Measurements from ENCODE around the gene PISD.

Gene PISD

GRCh38 chr22:31618057-31618456 lies 44.0 kb downstream of the PISD start:
- no peak for DNase-seq (ENCODE audit: low read depth)
- TF ChIP-seq CTCF (IDR thresholded peaks at IDR 0.05; ENCODE audit: low read length, missing control alignments): no peak
- no peak overlapping the region for H3K4me3 ChIP-seq (replicated peaks; ENCODE audit: low read depth, low read length)

GRCh38 chr22:31616315-31616980 lies 45.6 kb downstream of the PISD start:
- no peak for DNase-seq (ENCODE audit: low read depth)
- TF ChIP-seq CTCF (IDR thresholded peaks at IDR 0.05; ENCODE audit: low read length, missing control alignments): no peak
- no peak overlapping the region for H3K4me3 ChIP-seq (replicated peaks; ENCODE audit: low read depth, low read length)

GRCh38 chr22:31615940-31616314 lies 46.1 kb downstream of the PISD start:
- no peak overlapping the region for H3K4me3 ChIP-seq (replicated peaks; ENCODE audit: low read depth, low read length)
- no peak for DNase-seq (ENCODE audit: low read depth)
- no peak for TF ChIP-seq CTCF (IDR thresholded peaks at IDR 0.05; ENCODE audit: low read length, missing control alignments)

GRCh38 chr22:31615491-31615860 lies 46.5 kb downstream of the PISD start:
- DNase-seq (ENCODE audit: low read depth): no peak

GRCh38 chr22:31614781-31615490 lies 47.1 kb downstream of the PISD start:
- TF ChIP-seq CTCF (IDR thresholded peaks at IDR 0.05; ENCODE audit: low read length, missing control alignments): no peak
- no peak overlapping the region for H3K4me3 ChIP-seq (replicated peaks; ENCODE audit: low read depth, low read length)
- DNase-seq (ENCODE audit: low read depth): no peak

More at GRCh38 chr22:31615491-31615860, 46.5 kb downstream of the PISD start:
- no peak for TF ChIP-seq CTCF (IDR thresholded peaks at IDR 0.05; ENCODE audit: low read length, missing control alignments)
- no peak overlapping the region for H3K4me3 ChIP-seq (replicated peaks; ENCODE audit: low read depth, low read length)

GRCh38 chr22:31613904-31614296 lies 48.1 kb downstream of the PISD start:
- H3K4me3 ChIP-seq (replicated peaks; ENCODE audit: low read depth, low read length): no peak overlapping the region
- no peak for DNase-seq (ENCODE audit: low read depth)
- TF ChIP-seq CTCF (IDR thresholded peaks at IDR 0.05; ENCODE audit: low read length, missing control alignments): no peak

All from fibroblast of pulmonary artery (primary cell).